Stimulated activated CD8-positive, alpha-beta memory T cell treated with anti-CD3 and anti-CD28 coated beads, Interleukin-12 subunit alpha, Interleukin-12 subunit beta, amount 100 ng/mL, for 24 hours (primary cell): ENCODE measurements around the gene ARHGEF12.

ENCODE experiments used
- DNase-seq: peaks from one replicate; pipeline ENCODE4 v3.0.0-alpha.2; 2020; ENCODE audit errors: extremely low read depth

The ARHGEF12 gene

DNA sequence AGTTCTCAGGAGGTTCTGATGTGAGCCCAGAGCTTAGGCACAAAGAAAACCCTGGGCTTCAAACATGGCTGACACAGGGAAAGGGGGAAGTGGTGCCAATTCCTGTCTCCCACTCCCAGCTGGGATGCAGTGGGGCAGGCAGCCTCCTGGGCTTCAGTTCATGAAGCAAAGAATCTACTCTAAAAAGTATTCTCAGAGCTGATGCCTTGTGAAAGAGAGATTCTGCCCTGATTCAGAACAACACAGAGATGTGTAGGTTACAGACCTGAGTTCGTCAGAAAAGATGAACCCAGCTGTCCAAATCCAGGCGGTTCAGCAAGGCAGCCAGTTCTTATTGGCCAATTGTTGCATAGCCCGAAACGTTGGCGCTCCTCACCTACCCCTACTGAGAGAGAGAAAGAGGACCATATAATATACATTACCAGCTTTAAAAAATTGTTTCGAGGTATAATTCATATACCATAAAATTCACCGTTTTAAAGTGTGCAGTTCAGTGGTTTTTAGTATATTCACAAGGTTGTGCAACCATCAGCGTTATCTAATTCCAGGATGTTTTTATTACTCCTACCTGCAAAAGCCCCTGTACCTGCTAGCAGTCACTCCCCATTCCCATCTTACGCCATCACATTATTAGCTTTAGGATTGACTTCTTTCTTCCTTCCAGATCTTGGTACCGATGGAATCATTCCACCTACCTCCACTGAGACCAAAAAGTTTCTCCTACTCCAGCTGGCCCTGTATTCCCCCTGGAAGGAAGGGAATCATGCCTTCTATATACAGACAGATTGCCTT is 18.3 kb upstream of the ARHGEF12 start:
- no peak for DNase-seq

DNA sequence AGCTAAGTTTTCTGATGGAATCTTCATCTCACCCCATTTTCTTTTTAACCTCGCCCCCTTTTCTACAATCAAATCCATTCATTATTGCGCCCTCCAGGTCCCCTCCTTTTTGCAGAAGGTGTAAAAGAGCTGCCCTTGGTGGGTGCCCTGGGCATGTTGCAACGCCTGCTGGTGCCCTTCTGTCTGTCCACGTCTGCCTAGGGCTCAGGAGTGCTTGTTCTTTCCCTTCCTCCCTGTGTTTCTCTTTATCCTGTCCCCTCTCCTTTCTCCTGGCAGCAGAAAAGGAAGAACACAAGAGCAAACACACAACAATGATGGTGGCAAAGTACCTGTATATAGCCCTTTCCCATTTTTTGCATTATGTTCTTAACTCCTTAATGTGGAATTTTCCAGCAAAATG is 17.3 kb upstream of the ARHGEF12 start:
- DNase-seq = no peak

DNA sequence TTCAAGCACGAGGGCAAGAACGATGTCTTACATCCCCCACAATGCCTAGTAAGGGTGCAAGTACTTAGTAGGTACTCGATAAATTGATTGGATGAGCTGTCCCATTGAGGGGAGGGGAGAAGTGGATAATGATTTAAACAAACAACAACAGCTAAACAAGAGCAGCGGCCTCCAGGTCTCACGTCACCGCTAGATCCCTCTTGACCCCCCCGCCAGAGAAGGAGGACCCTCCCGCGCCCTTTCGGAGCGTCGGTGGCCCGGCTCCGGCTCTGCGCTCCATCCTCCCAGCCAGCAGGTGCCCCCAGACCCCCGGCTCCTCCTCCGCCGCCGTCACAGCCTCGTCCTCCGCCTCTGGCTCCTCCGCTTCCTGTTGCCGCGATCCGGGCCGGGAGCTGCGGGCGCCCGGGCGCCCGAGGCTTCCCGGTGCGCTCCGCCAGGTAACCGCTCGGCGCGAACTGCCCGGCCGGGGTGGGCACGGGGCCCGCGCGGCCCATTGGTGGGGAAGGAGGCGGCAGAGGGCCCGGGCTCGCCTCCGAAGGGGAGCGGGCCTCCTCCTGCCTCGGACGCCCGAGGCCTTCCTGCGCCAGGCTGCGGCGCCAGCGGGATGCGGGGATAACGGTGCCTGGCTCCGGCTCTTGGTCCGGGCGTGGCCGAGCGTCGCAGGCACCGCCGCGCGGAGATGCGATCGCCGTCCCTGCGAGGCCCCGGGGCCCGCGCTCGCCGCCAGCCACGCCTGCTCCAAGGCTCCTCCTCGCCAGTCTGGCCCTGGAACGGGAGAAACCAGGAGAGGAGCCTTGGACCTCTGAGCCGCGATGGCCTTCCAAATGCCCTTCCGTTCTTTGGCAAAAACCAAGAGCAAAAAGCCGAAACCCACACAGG is 11.0 kb upstream of the ARHGEF12 start, which contains the start of gene TLCD5:
TSS of gene TLCD5 (plus strand) at position 368 of the 879 bp plus-strand sequence. CDS start 2,143 bp downstream, outside the sequence.
- no peak for DNase-seq

DNA sequence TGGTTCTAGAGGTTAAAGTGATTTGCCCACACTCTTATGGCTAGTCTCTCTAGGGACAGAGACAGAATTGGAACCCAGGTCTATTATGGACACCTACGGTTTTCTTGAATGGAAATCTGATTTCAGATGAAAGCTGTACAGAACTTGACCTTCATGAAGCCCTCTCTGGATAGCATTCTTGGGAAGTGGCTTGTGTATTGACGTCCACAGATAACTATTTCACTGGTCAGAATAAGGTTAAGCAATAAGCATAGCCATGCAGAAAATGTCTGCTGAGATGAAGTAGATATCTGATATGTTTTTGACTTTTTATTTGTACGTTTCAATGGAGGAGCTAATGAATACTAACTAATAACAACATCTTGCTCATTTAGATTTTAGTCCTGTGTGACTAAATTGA is 10.0 kb upstream of the ARHGEF12 start:
- no peak for DNase-seq

DNA sequence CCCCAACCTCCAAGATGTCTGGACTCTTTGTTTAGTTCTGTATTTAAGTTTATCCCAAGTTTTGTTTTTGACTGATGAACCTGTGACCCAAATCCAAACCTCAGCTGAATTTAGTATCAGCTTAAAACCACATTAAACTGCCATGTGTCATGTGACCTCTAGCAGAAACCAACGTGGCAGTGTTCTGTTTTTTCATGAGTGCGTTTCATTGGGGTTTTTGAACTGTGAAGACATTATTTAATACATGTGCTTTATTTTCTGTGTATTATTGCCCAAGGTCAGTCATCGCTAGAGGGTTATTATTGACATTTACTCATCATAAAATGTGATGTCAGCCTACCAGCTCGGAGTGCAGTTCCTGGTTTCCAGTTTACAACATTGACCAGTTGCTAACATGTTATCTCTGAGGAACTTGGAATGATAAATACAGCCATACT is 9.3 kb upstream of the ARHGEF12 start:
- DNase-seq = no peak

DNA sequence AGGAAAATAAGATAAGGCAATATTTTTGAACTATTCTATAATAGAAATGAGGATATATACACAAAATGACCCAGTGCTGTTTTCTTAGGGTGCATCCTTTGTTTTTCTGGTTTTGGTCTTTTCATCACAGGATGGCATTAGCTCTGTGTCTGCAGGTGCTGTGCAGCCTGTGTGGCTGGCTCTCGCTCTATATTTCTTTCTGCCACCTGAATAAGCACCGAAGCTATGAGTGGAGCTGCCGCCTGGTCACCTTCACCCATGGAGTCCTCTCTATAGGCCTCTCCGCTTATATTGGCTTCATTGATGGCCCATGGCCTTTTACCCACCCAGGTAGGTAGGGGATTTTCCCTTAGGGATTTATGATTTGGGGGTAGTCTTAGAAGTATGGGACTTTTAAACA is 8.9 kb upstream of the ARHGEF12 start:
- DNase-seq = no peak

DNA sequence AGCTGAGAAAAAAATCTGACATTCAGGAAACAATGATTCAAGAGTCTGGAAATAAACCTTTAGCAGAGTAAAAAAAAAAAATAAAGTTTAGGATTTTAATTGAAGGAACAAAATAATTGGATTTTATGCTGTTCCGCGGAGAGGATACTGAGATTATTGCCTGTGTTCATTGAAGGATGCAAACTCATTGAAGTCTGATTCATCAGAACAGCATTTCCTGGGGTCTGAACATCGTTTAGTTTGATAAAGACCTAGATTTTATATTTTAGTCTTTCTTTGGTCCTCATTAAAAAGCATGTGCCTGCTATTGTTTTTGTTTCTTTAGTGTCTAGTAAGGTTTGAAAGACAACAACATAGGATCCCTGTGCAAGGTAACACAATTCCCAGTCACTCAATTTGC is 6.7 kb upstream of the ARHGEF12 start:
- DNase-seq = no peak

DNA sequence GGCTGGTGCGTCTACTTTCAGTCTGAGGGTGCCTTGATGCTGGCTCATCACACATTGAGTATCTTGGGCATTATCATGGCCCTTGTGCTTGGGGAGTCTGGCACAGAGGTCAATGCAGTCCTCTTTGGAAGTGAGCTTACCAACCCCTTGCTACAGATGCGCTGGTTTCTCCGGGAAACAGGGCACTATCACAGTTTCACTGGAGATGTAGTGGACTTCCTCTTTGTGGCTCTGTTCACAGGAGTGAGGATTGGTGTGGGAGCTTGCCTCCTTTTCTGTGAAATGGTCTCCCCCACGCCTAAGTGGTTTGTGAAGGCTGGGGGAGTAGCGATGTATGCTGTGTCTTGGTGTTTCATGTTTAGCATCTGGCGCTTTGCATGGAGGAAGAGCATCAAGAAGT is 6.2 kb upstream of the ARHGEF12 start:
- DNase-seq = no peak

DNA sequence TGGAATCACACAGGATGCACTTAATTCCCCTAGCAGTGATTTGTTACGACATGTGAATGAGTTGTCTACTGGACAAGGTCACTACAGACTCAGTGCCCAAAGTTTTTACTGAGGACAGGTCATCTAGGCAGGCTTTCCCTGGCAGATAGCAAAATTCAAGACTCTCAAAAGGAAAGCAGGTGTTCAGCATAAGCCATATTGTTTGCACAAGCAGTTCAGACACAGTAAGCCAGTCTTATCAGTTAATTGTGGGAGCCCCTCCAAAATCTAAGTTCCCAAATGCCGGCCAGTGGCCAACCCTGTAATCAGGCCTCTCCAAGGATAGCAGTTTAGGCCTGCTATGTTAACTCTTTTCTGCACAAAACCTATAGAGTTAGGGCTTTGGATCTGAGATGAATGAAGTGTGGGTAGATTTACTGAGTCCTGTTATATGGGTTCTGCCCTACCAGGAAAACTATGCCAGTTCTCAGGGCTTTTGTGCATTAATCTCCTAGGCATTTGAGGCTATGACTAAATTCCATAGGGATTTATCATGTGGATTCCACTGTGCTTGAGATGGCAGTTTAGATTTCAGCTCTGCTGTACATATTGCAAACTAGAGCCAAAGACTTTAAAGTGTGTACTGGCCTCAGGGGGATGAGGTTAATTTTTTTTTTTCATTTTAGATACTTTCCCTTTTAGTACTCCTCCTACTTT is 4.8 kb upstream of the ARHGEF12 start:
- no peak for DNase-seq

DNA sequence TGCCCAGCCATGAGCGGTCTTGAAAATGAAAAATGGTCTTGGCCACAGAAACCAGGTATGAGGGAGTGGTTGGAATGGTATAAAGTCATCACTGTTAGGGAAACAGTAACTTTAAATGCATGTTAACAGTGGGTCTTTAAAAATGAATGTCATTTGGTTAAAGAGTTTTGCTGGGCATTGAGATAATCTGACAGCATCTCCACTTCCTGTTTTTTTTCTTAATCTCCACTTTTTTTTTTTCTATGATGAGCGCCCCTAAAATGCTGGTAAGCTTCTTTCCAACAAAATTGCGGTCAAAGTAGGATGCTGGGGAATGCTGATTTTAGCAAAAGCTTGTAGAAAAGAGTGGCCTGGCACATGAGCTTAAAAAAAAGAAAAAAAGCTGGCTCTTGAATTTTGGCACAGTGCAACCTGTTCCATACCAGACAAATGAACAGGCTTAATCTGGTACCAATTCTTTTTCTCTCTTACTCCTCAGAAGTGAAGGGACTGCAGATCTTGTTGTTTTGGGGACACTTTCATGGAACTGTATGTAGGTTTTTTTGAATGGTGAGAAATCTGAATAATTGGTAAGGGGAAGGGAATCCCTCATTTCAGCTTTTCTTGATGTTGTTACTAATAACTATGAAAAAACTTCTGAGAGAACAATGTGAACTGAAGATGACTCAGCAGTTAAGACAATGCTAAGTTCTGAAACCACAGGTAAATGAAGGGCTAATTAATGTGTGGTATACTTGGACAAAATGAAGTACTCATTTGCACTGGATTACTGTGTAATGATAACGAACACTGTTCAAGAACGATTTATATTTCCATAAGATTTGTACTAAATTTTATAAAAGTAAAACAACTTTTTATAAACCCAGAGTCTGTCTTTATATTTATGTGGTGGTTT is 3.1 kb upstream of the ARHGEF12 start:
- no peak for DNase-seq

DNA sequence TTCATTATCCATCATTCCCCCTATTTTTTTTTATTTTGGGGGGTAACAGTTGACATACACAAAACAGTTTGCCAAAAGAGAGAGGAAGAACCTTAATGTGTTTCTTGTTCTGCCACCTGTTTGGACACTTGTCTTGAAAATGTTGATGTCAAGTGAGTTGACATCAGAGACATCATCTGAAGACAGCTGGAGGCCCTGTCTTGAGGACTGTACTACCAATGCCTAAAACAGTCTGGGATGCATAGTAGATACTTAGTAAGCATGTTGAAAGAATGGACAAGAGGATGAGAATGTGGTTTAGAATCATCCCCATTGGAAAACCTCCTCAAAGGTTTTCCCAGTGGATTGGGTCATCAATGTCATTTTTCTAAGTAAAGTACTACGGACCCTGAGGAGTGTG is 2.4 kb upstream of the ARHGEF12 start:
- no peak for DNase-seq

DNA sequence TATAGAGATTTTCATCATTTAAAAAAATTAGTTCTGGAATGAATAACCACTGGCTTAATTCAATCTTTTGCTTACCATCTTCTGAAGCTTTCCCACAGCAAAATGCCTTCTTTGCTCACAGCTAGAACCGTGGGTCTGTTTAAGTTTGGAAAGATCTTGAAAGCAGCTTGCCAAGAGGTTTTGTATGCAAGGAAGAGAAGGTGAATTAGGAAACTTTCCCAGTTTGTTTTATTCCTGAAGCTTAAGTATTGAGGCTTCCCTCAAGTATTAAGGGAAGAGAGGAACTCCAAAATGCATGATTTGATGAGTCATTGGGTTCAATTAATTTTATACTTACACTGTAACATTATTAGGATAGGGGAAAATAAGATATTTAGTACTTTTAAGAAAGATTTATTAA is 1.9 kb upstream of the ARHGEF12 start:
- DNase-seq = no peak

DNA sequence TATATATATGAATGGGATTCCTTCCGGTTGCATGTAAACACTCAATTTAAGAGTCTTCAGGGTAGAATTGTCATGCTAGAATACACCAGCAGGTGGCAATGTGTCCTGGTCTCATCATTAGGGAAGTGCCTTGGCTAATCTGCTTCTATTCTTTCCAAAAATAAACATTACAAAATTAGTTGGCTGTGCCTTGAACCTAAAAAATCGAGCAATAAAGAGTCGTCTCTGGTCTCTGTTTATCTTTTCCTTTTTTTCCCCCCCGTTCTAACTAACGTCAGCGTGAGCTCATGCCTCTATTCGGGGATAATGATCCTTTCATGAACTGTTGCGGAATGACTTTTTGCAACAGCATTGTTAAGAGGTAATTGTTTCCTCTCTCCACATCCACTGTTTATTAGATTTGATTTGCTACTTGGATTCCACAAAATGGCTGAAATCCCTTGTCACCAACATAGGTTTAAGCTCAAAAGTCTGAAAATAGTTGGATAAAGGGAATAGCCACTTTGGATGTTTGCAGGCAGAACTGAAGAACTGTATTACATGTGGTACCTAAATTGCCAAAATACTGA is 1.2 kb upstream of the ARHGEF12 start:
- DNase-seq = no peak

DNA sequence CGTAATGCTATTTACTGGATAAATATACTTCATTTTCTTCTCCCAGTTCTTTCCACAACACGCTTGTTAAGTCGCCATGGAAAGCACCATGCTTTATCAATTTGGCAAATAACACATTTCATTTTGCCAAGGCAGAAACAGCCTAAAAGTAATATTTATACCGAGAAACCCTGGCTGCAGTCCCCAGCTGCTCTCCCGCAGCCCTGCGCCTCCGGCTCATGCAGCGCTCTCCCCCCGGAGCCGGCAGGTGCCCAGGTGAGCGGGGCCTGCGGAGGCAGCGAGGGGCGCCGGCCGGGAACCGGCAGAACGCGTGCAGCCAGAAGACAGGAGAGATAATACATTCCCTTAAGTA is 681 bp upstream of the ARHGEF12 start:
- no peak for DNase-seq

DNA sequence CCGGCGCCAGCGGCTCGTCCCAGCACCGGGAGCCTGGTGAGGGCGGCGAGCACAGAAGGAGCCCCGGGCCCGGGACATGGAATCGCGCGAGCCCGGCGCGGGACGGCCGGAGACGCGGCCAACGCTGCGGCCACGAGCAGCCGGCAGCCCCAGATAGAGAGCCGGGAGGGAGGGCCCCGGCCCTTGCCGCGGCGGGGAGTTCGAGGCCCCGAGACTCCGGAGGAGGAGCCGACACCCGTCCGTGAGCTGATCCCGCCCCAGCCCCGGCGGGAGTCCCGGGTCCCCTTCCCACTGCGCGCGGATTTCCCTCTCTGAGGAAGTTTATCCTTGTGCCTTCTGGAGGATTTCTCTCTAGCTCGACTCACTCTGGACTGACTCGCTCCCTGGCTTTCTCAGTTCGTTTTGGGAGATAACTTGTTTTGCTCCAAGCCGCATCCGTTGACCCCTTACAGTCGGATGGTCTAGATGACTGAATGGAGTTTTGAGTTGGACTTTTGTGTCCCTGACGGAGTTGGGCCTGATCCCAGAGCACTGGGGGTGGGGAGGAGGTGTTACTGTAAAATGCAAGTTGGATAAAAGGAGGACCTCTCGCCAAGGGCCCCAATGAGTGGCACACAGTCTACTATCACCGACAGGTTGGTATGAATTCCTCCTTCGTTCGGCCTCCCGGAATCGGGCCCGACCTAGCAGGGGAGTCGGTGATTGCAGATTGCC is 585 bp downstream of the ARHGEF12 start:
- DNase-seq = no peak

DNA sequence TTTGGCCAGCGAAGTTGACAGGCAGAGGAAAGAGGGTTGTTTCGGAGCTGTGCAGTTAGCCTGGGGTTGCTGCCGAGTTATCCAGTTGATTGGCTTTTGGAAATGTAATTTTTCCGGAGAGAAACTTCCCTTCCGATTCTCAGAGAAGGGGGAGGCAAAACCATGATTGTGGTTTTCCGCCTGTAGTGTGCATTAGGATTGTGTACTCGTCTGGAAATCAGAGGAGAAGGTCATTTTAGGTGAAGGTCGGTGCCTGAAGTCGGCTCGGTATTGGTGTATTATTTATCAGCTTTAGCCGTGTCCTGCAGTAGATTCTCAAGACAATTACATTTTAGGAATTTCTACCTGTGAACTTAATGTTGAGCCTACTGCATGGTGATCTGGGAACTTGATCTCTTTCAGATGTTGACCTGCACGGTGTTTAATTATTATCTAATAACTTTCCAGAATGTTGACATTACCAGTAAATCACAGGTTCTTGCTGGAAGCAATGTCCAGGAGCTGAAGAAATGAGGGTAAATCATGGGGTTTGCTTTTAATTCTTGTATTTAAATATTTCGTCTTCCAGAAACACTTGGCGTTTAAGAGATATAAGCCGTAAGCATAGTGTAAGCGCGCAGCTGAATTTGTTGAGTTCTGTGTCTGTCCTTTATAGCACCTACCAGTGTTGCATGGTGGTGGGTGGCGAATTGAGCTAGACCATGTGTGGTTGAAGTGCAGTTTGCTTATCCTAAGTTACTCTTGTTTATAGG is 1.3 kb downstream of the ARHGEF12 start:
- DNase-seq = no peak

DNA sequence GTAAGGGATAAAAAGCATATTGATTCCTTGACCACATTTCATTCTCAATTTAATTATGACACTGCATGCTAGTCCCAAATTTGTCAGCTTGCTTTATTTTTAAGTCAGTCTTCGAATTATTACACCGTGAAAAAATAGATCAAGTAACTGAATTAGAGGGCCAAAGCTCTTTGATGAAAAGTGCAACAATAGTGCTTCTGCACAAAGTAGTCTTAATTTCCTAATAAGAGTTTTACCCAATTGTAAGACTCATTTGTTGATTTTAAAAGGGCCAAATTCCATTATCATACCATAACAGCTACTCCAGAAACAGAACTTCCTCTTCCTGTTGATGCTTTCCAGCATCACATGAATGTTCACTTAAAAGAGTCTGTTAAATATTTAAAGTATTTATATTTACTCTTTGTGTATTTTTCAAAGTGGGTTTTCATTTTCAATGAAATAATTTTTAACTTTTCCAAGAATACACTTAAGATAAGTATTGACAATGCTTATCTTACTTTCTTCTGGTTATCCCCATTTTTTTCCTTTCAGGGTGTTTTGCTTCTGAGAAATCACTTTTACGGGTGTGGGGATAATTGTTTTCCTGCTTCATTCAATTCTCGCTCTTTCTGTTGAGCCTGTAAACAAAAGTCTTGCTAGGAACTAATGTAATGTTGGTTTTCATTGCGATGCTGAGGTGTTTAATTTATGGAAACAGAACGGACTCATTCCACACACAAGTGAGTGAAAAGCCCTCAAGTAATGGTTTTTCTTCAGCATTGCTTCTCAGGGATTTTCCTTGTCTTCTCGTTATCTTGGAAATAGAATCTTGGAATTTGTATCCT is 2.1 kb downstream of the ARHGEF12 start:
- no peak for DNase-seq

DNA sequence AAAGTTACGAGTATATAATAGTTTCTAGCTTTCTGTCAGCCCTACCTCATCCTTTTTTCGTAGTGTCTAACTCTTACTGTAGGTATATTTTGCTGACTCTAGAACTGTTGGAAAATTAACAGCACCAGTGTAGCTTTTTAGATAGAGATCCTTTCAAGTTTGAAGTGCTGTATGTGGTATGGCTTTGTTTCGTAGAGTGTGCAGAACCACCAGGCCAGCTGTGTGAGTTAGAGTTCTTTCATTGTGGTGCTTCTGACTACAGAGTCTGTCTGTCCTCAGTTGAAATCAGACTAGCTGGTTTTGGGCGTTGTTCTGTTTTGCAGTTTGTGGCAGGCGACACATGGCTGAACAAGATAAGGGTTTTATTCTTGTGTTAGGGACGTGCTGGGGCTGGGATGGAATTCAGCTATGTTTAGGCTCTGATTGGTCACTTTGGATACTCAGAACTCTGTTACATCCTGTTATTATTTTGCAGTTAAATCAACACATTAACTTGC is 3.2 kb downstream of the ARHGEF12 start:
- no peak for DNase-seq

DNA sequence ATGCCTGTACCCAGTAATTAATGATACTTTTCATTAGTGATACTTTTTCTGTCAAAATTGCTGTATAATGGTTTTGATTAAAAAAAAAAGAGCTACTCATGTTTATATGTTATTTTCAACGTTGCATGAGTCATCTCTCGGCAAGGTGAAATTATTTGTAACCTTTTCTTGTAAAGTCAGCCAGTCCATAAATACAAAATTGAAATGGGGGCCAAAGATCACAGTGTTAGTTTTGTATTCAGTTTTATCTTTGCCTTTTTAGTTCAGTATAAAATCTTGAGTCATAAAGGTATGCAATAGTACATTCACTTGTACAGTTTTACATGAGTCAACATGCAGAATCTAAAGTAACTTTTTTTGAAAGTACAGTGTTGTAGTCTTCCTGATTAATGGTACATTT is 4.3 kb downstream of the ARHGEF12 start:
- DNase-seq = no peak
